Measurements from ENCODE around the gene LNX2. TPM values are rescaled to one million over a fixed set of nuclear protein-coding genes. Genes with fewer than 3 reads are reported as not detected.

Gene LNX2
- total RNA-seq, 2 donors from 2014 or later = 13.9 to 15.6 TPM

DNA sequence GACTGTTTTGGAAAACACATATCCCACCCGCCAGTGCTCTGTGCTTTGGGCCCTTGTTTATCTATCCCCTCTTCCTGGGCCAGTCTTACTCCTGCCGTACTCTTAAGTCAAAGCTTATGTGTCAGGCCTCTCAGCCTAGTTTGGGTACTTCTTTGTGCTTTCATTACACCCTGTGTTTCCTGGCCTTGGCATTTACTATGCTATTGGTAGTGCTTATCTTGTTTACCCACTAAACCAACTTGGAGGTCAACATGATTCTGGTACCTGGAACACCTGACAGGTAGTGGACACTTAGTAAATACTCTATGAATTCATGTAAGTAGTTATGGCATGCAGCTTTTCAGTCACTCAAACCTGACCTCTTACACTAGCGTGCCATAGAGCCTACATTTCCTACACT lies 3.7 kb upstream of the LNX2 start:
- Mint-ChIP-seq H3K27me3 (ENCODE audit: insufficient read depth) (no peaks in the 10 kb centered on the region), H3K27ac (no peak overlapping the region), H3K9me3 (no peaks in the 10 kb centered on the region), H3K4me3 (no peak overlapping the region), H3K36me3 (ENCODE audit: low read depth) (peaks cover 30% of the 10 kb centered on the region), H3K4me1 (peaks cover 31% of the 10 kb centered on the region)
- TF ChIP-seq, protein P1, sequence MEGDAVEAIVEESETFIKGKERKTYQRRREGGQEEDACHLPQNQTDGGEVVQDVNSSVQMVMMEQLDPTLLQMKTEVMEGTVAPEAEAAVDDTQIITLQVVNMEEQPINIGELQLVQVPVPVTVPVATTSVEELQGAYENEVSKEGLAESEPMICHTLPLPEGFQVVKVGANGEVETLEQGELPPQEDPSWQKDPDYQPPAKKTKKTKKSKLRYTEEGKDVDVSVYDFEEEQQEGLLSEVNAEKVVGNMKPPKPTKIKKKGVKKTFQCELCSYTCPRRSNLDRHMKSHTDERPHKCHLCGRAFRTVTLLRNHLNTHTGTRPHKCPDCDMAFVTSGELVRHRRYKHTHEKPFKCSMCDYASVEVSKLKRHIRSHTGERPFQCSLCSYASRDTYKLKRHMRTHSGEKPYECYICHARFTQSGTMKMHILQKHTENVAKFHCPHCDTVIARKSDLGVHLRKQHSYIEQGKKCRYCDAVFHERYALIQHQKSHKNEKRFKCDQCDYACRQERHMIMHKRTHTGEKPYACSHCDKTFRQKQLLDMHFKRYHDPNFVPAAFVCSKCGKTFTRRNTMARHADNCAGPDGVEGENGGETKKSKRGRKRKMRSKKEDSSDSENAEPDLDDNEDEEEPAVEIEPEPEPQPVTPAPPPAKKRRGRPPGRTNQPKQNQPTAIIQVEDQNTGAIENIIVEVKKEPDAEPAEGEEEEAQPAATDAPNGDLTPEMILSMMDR (conservative IDR thresholded peaks at IDR 0.05) = no peak
- Histone ChIP-seq H3K9ac (ENCODE audit: extremely low read depth, low read length, poor library complexity, severe bottlenecking) (no peak overlapping the region), H3K9me3 (ENCODE audit: control insufficient read depth, low read length) (no peaks in the 10 kb centered on the region), H3K27ac (ENCODE audit: low read depth, low read length) (no peak overlapping the region), H3K4me3 (ENCODE audit: low read length) (no peak overlapping the region), H3K27me3 (ENCODE audit: control insufficient read depth, insufficient read depth, low read length, poor library complexity, severe bottlenecking) (no peaks in the 10 kb centered on the region), H3K4me1 (ENCODE audit: control insufficient read depth, insufficient read depth, low read length) (peaks cover 9% of the 10 kb centered on the region), H3K36me3 (ENCODE audit: control insufficient read depth, insufficient read depth, low read length) (peaks cover 22% of the 10 kb centered on the region)
- DNase-seq = no peak
- WGBS, 2 experiments (ENCODE audit: insufficient coverage in 1 of 2, insufficient read length in 1 of 2) = 93% methylated on average over 2 to 3 of the region's 3 CpGs

DNA sequence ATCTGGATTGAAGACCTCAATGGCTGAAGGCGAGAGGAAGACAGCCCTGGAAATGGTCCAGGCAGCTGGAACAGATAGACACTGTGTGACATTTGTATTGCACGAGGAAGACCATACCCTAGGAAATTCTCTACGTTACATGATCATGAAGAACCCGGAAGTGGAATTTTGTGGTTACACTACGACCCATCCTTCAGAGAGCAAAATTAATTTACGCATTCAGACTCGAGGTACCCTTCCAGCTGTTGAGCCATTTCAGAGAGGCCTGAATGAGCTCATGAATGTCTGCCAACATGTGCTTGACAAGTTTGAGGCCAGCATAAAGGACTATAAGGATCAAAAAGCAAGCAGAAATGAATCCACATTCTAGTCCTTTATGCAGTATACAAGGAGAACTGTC lies 2.6 kb upstream of the LNX2 start:
- no peak overlapping the region for H3K27ac Mint-ChIP-seq
- H3K9me3 Mint-ChIP-seq = no peaks in the 10 kb centered on the region
- H3K36me3 Mint-ChIP-seq (ENCODE audit: low read depth) = peaks cover 24% of the 10 kb centered on the region
- WGBS, 2 experiments (ENCODE audit: insufficient coverage in 1 of 2, insufficient read length in 1 of 2) = 95 to 96% methylated on average over 7 of the region's 7 CpGs
- Histone ChIP-seq H3K9me3 (ENCODE audit: control insufficient read depth, low read length) (no peaks in the 10 kb centered on the region), H3K4me1 (ENCODE audit: control insufficient read depth, insufficient read depth, low read length) (peaks cover 17% of the 10 kb centered on the region), H3K36me3 (ENCODE audit: control insufficient read depth, insufficient read depth, low read length) (peaks cover 22% of the 10 kb centered on the region), H3K4me3 (ENCODE audit: low read length) (peak overlapping the region; percentile 90), H3K27me3 (ENCODE audit: control insufficient read depth, insufficient read depth, low read length, poor library complexity, severe bottlenecking) (no peaks in the 10 kb centered on the region), H3K9ac (ENCODE audit: extremely low read depth, low read length, poor library complexity, severe bottlenecking) (no peak overlapping the region), H3K27ac (ENCODE audit: low read depth, low read length) (no peak overlapping the region)
- TF ChIP-seq, protein P1 (conservative IDR thresholded peaks at IDR 0.05) = no peak
- H3K4me1 Mint-ChIP-seq = peaks cover 43% of the 10 kb centered on the region
- DNase-seq = no peak
- H3K4me3 Mint-ChIP-seq = peak overlapping the region; percentile 85
- H3K27me3 Mint-ChIP-seq (ENCODE audit: insufficient read depth) = no peaks in the 10 kb centered on the region

DNA sequence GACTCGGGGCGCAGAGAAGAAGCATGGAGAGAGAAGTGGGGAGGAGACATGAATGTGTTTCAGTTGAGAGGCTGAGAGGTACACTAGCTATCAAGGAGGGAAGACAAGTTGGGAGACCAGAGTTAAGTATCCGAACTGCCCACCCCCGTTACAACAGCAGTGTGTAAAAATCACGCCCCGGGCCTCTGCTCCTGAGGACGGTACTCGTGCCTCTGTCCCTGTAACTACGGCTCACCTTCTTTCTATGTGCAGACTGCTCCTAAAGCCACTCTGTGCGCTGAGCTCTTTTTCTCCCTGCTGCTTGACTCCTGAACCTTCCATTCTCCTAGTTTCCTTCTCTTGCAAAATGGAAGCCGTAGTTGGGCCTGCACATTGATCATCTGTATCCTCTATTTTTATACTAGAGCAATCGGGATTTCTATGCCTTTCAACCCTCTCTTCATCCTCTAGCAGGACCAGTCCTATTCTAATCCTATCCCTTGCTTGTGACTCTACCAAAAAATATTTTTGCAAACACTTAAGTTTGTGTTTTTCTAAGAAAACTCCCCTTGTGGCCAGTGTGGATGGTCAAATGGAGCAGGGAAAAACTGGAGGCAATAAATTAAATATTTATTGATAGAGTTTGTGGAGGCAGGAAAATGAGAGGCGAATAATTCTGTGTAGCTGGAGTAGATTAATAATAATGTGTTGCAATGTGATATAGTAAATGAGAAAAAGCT lies 1.9 kb upstream of the LNX2 start:
- Mint-ChIP-seq H3K9me3 (no peaks in the 10 kb centered on the region), H3K4me1 (peaks cover 48% of the 10 kb centered on the region), H3K27ac (peak overlapping the region; percentile 89), H3K27me3 (ENCODE audit: insufficient read depth) (no peaks in the 10 kb centered on the region), H3K36me3 (ENCODE audit: low read depth) (peaks cover 24% of the 10 kb centered on the region), H3K4me3 (peak overlapping the region; percentile 85)
- no peak for DNase-seq
- Histone ChIP-seq H3K4me3 (ENCODE audit: low read length) (peak overlapping the region; percentile 90), H3K9ac (ENCODE audit: extremely low read depth, low read length, poor library complexity, severe bottlenecking) (peak overlapping the region; percentile 85), H3K4me1 (ENCODE audit: control insufficient read depth, insufficient read depth, low read length) (peaks cover 17% of the 10 kb centered on the region), H3K36me3 (ENCODE audit: control insufficient read depth, insufficient read depth, low read length) (peaks cover 22% of the 10 kb centered on the region), H3K27ac (ENCODE audit: low read depth, low read length) (peak overlapping the region; percentile 33), H3K9me3 (ENCODE audit: control insufficient read depth, low read length) (no peaks in the 10 kb centered on the region), H3K27me3 (ENCODE audit: control insufficient read depth, insufficient read depth, low read length, poor library complexity, severe bottlenecking) (no peaks in the 10 kb centered on the region)
- 2 to 10% methylated on average over 8 to 13 of the region's 13 CpGs for WGBS, 2 experiments (ENCODE audit: insufficient coverage in 1 of 2, insufficient read length in 1 of 2)
- TF ChIP-seq, protein P1 (conservative IDR thresholded peaks at IDR 0.05) = peak; percentile 56

Measured in endodermal cell (in vitro differentiated cells).